Measurements from ENCODE around the gene ZNF616.
"Not testable (repeated sequence)": the region's sequence is repeated elsewhere in the genome, so short reads cannot be mapped to it uniquely, and the experiment has no call there.

ZNF616 gene

GRCh38 chr19:52102782-52103181 lies 37.0 kb downstream of the ZNF616 start:
- no peak for DNase-seq

- DNase-seq: no peak
These were observed 37.7 kb downstream of the ZNF616 start for GRCh38 chr19:52101866-52102562.

DNA sequence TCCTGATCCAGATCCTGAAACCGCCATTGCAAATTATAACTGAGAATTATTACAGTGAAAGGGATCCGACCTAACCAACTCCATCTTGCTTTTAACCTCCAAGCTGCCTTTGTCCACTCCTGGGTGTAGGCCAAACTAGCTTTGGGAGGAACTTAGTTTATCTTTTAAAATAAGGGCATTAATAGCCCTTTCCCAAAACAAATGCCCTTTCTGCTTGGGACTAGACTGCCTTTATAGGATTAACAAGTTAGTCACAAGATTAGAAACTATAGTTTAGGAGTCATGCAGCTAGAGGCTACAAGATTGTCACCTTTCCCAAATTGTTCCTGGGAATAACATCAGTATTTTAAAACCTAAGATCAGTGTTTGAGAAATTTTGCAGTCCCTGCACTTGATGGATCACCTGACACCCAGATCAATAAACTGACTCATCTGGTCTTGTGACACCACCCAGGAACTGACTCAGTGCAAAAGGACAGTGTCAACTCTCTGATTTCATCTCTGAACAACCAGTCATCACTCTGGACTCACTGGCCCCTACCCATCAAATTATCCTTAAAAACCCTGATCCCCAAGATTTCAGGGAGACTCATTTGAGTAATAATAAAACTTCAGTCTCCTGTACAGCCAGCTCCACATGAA lies 40.1 kb downstream of the ZNF616 start:
- DNase-seq: no peak

DNA sequence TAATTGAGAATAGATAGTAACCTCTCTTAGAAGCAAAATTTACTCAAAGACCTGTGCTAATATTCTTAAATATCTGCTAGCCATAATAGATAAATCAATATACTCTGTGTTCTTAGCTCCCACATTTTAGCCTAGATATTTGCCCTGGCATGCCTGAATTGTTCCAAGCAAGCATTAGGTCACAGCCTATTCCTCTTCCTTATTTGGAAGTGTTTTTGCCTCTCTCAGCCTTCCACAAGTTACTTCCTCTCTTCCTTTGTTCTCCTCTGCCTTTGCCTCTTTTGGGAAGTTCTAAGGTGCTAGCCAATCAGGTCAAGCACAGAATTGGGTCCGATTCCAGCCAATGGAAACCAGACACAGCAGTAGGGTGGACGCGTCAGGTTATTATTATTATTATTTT lies 43.3 kb downstream of the ZNF616 start:
- DNase-seq: not testable (repeated sequence)

GRCh38 chr19:52095172-52096014 lies 44.3 kb downstream of the ZNF616 start, which contains the start of gene ZNF841:
TSS of gene ZNF841 (minus strand) at chr19:52095765. CDS start at chr19:52084801, 10,964 bp downstream.
- peak; percentile 91 for DNase-seq

DNA sequence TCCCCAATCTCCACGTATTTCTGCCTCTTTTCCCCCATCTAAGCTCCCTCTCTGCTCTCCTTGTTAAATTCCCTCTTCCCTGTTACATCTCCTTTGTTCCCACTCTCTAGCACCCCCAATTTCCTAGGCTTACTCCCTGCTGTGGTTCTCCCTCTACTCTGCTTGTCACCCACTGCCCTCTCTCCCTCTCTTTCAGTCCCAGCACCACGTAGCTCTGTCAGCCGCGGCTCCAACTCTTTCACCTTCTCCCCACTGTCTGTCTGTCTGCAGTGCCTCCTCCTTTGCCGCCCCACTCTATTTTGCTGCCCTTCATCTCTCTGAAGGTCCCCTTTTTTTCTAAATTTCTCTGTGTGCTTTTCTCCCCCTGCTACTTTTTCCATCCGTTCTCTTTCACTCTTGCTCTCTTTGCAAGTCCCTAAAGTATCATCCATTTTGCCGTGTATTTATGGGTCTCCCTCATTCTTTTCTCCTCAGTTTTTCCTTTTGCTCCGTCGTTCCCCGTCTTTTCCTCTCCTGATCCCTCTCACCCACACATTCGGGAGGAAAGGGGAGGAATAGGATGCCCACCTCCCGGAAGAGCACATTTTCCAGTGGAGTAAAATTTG lies 45.1 kb downstream of the ZNF616 start:
- no peak for DNase-seq

- no peak for DNase-seq
These were observed 53.3 kb downstream of the ZNF616 start for GRCh38 chr19:52086481-52086880.

DNA sequence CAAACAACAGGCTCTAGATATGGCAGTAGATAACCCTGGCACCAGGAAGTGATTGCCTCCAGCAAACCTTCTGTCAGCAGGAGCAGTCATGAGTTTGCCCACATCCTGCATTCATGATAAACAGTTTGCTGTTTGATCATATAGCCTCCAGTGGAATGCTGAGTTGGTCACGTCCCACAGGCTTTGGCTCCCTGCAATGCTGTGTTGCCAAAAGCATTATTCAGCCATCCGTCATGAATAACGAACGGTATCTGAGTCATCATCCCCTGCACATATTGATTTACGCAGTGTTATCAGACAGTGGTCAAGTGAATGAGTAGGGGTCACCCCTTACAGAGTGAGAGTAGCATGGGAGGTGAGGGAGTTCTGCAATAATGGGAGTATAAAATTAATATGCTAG lies 69.2 kb downstream of the ZNF616 start:
- no peak for DNase-seq

DNA sequence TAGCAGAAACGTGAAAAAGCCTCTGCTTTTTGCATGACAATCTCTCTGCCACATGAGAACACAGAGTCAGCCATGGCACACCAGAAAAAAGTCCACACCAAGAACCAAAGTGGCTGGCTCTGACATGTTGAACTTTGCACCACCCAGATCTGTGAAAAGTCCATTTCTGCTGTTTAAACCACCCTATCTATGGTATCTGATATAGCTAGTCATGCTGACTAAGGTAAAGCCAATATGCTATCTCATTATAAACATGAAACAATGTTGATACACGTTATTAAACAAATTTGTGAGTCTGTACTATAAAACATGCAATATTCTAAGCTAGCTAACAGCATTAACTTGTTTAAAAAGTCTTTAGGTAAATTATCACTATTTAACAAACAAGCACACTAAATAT lies 70.1 kb downstream of the ZNF616 start:
- no peak for DNase-seq

DNA sequence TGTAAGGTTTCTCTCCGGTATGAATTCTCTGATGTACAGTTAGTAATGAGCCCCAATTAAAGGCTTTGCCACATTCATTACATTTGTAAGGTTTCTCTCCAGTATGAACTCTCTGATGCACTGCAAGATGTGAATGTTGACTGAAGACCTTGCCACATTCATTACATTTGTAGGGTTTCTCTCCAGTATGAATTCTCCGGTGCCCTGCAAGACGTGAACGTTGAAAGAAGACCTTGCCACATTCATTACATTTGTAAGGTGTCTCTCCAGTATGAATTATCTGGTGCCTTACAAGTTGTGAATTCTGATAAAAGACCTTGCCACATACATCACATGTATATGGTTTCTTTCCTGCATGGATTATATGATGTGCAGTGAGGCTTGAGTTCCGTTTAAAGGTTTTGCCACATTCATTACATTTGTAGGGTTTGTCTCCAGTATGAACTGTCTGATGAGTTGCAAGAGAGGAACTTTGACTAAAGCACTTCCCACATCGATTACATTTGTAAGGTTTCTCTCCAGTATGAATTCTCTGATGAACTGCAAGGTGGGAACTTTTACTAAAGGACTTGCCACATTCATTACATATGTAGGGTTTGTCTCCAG lies 73.4 kb downstream of the ZNF616 start:
- DNase-seq: no peak

DNA sequence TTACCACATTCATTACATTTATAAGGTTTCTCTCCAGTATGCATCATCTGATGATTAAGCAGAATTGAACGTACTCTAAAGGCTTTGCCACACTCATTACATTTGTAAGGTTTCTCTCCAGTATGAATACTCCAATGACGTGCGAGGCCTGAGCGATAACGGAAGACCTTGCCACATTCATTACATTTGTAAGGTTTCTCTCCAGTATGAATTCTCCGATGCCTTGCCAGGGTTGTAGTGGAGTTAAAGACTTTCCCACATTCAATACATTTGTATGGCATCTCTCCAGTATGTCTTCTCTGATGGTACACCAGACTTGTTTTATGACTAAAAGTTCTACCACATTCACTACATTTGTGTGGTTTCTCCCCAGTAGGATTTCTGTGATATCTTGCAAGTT lies 74.3 kb downstream of the ZNF616 start:
- DNase-seq: no peak
